Cardiac muscle cell (in vitro differentiated cells and primary cell): ENCODE results near the gene SV2C. TPM values are rescaled to one million over a fixed set of nuclear protein-coding genes. Genes with fewer than 3 reads are reported as not detected.

Source experiments
- DNase-seq, 2 donors: peaks; one replicate each; pipeline versions ENCODE4 v3.0.0 to v3.0.0-alpha.2; 2010 to 2017; ENCODE audit warnings: low read depth in 1 of 2, low spot score in 1 of 2
- H3K27ac ChIP-seq: fragments of 200-600 bp; sonication (generic); 2 replicates; pipeline ENCODE4 v1.5.1; 2016
- H3K27me3 ChIP-seq: fragments of 200-600 bp; sonication (generic); 2 replicates; pipeline ENCODE4 v1.6.0; 2016; ENCODE audit warnings: control low read depth
- H3K36me3 ChIP-seq: fragments of 200-600 bp; sonication (generic); 2 replicates; pipeline ENCODE4 v1.5.1; 2016; ENCODE audit warnings: control low read depth
- H3K4me1 ChIP-seq: fragments of 200-600 bp; sonication (generic); 2 replicates; pipeline ENCODE4 v1.8.1; 2017; ENCODE audit warnings: low read depth, mild to moderate bottlenecking, mixed run types
- H3K4me3 ChIP-seq: fragments of 200-600 bp; sonication (generic); 2 replicates; pipeline ENCODE4 v1.5.1; 2016; ENCODE audit warnings: mild to moderate bottlenecking
- H3K9me3 ChIP-seq: fragments of 200-600 bp; sonication (generic); 2 replicates; pipeline ENCODE4 v1.5.1; 2017; ENCODE audit warnings: low read depth, mild to moderate bottlenecking, control low read depth
- CTCF ChIP-seq: IDR thresholded peaks from 2 replicates; pipeline ENCODE4 v1.5.1; 2012; ENCODE audit warnings: low read depth, mild to moderate bottlenecking, low read length
- polyA plus RNA-seq: library from polyadenylated mRNA; unstranded; fragments of >200 nt; fragmentation: Nextera tagmentation; extraction: Ambion mirVana; gene quantifications from 2 replicates; pipeline ENCODE4 v1.2.1, GENCODE V29; 2016
- total RNA-seq: library from RNA; depleted of rRNA; stranded (reverse); fragments of >200 nt; gene quantifications from 2 replicates; pipeline ENCODE4 v1.2.3, GENCODE V29; 2016

SV2C gene
- total and polyA plus RNA-seq, 2 experiments from 2014 or later: 0.13 to 0.24 TPM

GRCh38 chr5:76256116-76256889 is 173.1 kb downstream of the SV2C start:
- no peaks in the 10 kb centered on the region for H3K9me3 ChIP-seq
- H3K4me3 ChIP-seq: no peak overlapping the region
- no peak overlapping the region for H3K27ac ChIP-seq
- no peaks in the 10 kb centered on the region for H3K36me3 ChIP-seq
- H3K27me3 ChIP-seq: peaks cover 9% of the 10 kb centered on the region
- H3K4me1 ChIP-seq: peaks cover 10% of the 10 kb centered on the region
- DNase-seq: peak; percentile 79 to 85
- TF ChIP-seq CTCF: peak; percentile 66

GRCh38 chr5:76257225-76257833 is 174.1 kb downstream of the SV2C start:
- Histone ChIP-seq H3K4me1 (peaks cover 10% of the 10 kb centered on the region), H3K36me3 (no peaks in the 10 kb centered on the region), H3K27me3 (peaks cover 9% of the 10 kb centered on the region), H3K4me3 (no peak overlapping the region), H3K27ac (no peak overlapping the region), H3K9me3 (no peaks in the 10 kb centered on the region)
- no peak for TF ChIP-seq CTCF
- no peak for DNase-seq

DNA sequence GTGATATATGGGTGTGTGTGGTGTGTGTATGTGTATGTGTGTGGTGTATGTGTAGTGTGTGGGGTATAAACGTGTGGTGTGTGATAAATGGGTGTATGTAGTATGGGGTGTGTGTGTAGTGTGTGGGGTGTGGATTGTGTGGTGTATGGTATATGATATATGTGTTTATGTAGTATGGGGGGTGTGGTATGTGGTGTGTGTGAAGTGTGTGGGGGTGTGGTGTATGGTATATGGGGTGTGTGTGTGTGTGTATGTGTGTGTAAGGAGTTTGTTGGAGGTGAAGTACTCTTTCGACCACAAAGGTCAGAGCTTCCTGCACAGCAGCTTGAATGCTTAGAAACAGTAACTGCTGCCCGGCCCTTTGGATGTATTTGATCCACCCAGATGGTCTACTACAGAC is 174.7 kb downstream of the SV2C start:
- peaks cover 5% of the 10 kb centered on the region for H3K27me3 ChIP-seq
- peak overlapping the region; percentile 32 for H3K27ac ChIP-seq
- H3K4me1 ChIP-seq: peaks cover 10% of the 10 kb centered on the region
- no peaks in the 10 kb centered on the region for H3K9me3 ChIP-seq
- H3K4me3 ChIP-seq: no peak overlapping the region
- no peaks in the 10 kb centered on the region for H3K36me3 ChIP-seq
- DNase-seq: no peak
- TF ChIP-seq CTCF: no peak

DNA sequence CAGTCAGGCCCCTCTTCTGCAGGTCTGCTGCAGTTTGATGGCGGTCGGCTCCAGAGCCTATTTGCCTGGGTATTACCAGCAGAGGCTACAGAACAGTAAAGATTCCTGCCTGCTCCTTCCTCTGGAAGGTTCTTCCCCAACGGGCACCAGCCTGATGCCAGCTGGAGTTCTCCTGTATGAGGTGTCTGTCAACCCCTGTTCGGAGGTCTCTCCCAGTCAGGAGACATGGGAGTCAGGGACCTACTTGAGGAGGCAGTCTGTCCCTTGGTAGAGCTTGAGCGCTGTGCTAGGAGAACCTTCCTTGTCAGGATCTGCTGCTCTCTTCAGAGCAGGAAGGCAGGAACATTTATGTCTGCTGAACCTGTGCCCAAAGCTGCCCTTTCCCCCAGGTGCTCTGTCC is 181.5 kb downstream of the SV2C start:
- no peaks in the 10 kb centered on the region for H3K9me3 ChIP-seq
- H3K4me3 ChIP-seq: no peak overlapping the region
- DNase-seq: no peak
- no peaks in the 10 kb centered on the region for H3K4me1 ChIP-seq
- no peaks in the 10 kb centered on the region for H3K27me3 ChIP-seq
- no peaks in the 10 kb centered on the region for H3K36me3 ChIP-seq
- no peak overlapping the region for H3K27ac ChIP-seq
- no peak for TF ChIP-seq CTCF

DNA sequence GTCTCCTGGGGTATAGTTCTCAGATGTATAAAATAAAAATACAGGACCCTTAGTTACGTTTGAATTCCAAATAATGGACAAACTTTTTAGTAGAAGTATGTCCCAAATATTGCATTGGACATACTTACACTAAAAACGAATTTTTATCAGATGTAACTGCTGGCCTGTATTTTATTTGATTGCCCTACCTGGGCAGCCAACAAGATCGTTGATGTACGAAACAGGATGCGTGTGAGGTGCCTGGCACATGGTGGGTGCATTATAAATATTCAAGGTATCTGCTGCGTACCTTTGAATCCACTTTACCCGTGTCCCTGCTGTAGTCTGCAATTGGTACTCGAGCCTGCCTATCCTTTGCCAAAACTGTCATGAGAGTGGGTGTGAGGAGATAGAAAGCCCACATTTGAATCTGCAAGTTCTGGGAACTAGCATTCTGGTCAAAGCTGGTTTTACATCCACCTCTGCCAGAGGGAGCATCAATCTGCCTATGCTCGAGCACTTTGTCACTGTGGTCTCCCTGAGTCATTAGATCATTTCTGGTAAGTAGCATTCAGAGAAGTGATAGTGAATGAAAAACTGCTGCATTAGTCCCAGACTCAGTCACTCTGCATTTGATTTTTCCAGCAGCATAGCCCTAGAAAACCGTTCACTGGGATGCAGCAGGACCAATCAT is 186.2 kb downstream of the SV2C start:
- DNase-seq: no peak
- no peak overlapping the region for H3K27ac ChIP-seq
- H3K9me3 ChIP-seq: no peaks in the 10 kb centered on the region
- H3K36me3 ChIP-seq: no peaks in the 10 kb centered on the region
- H3K4me1 ChIP-seq: no peaks in the 10 kb centered on the region
- no peak overlapping the region for H3K4me3 ChIP-seq
- H3K27me3 ChIP-seq: no peaks in the 10 kb centered on the region
- no peak for TF ChIP-seq CTCF
